ENCODE data around the gene MAP9. TPM values are rescaled to one million over a fixed set of nuclear protein-coding genes. Genes with fewer than 3 reads are reported as not detected.

MAP9 gene
- polyA plus RNA-seq, 1 donor from 2014 or later = 36.0 TPM

DNA sequence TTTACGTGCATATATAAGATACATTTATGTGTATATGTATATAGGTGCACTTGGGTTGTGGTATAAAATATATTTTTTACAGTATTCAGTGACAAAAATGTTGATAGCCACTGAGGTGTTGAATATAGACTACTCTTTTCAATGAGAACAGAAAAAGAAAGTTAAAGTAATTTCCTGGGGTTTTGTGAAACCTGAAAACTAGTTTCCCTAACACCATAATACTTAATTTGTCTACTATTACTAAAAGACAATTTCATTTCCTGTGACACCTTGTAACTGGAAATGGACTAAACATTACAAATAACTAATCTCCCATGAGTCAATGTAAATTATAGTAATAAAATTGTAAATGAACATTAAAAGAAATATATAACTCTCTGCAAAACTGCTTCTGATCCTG, 32.0 kb upstream of the MAP9 start:
- Histone ChIP-seq H4K20me1 (ENCODE audit: insufficient read depth) (no peaks in the 10 kb centered on the region), H3K4me3 (ENCODE audit: low read length) (no peak overlapping the region), H3K36me3 (ENCODE audit: insufficient read depth, low read length) (no peaks in the 10 kb centered on the region), H3K9me3 (ENCODE audit: low read length) (no peaks in the 10 kb centered on the region), H3K79me2 (replicated peaks; ENCODE audit: insufficient read depth, low read length) (no peaks in the 10 kb centered on the region), H3K27me3 (ENCODE audit: insufficient read depth, low read depth, low read length) (no peaks in the 10 kb centered on the region), H3K9me2 (ENCODE audit: insufficient read depth, low read length) (no peaks in the 10 kb centered on the region), H2AFZ (ENCODE audit: low read depth, low read length) (no peak overlapping the region), H3K9ac (ENCODE audit: low read length) (no peak overlapping the region), H3K27ac (ENCODE audit: low read length) (no peak overlapping the region), H3F3A (ENCODE audit: insufficient read depth, low read length, poor library complexity, severe bottlenecking) (no peaks in the 10 kb centered on the region), H3K4me2 (ENCODE audit: low read length) (no peak overlapping the region)
- TF ChIP-seq SMC3 (conservative IDR thresholded peaks at IDR 0.05; ENCODE audit: poor library complexity) = no peak

DNA sequence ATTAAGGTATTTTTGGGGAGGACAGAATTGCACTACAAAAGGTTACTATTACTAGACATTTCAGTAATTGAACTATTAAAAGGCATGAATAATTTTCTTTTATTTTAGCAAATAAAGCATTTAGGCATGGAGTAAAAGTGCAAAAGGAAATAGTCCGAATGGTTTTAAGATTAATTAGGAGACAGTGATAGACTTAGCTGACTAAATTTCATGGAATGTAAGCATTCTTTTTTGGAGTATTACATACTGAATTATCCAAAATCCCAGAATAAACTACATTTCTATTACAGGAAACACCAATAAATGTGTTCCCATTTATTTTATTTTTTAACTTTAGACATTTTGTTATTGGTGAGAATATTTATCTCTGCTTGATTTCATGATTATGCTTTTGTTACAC, 30.7 kb upstream of the MAP9 start:
- no peaks in the 10 kb centered on the region for H3K9me2 ChIP-seq (ENCODE audit: insufficient read depth, low read length)
- no peaks in the 10 kb centered on the region for H3K79me2 ChIP-seq (replicated peaks; ENCODE audit: insufficient read depth, low read length)
- TF ChIP-seq MXI1 (conservative IDR thresholded peaks at IDR 0.05; ENCODE audit: poor library complexity, severe bottlenecking) (no peak), TAF1 (IDR thresholded peaks at IDR 0.05; ENCODE audit: low read depth) (no peak), SMC3 (conservative IDR thresholded peaks at IDR 0.05; ENCODE audit: poor library complexity) (no peak), CTCF (IDR thresholded peaks at IDR 0.05; ENCODE audit: poor library complexity, severe bottlenecking) (no peak), EP300 (conservative IDR thresholded peaks at IDR 0.05; ENCODE audit: poor library complexity, severe bottlenecking) (no peak), POLR2AphosphoS5 (IDR thresholded peaks at IDR 0.05) (no peak), EZH2 (IDR thresholded peaks at IDR 0.05; ENCODE audit: borderline replicate concordance, insufficient read depth, low read length, poor library complexity, severe bottlenecking) (no peak), RAD21 (conservative IDR thresholded peaks at IDR 0.05) (no peak)
- TF ChIP-seq, protein P1, sequence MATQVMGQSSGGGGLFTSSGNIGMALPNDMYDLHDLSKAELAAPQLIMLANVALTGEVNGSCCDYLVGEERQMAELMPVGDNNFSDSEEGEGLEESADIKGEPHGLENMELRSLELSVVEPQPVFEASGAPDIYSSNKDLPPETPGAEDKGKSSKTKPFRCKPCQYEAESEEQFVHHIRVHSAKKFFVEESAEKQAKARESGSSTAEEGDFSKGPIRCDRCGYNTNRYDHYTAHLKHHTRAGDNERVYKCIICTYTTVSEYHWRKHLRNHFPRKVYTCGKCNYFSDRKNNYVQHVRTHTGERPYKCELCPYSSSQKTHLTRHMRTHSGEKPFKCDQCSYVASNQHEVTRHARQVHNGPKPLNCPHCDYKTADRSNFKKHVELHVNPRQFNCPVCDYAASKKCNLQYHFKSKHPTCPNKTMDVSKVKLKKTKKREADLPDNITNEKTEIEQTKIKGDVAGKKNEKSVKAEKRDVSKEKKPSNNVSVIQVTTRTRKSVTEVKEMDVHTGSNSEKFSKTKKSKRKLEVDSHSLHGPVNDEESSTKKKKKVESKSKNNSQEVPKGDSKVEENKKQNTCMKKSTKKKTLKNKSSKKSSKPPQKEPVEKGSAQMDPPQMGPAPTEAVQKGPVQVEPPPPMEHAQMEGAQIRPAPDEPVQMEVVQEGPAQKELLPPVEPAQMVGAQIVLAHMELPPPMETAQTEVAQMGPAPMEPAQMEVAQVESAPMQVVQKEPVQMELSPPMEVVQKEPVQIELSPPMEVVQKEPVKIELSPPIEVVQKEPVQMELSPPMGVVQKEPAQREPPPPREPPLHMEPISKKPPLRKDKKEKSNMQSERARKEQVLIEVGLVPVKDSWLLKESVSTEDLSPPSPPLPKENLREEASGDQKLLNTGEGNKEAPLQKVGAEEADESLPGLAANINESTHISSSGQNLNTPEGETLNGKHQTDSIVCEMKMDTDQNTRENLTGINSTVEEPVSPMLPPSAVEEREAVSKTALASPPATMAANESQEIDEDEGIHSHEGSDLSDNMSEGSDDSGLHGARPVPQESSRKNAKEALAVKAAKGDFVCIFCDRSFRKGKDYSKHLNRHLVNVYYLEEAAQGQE (IDR thresholded peaks at IDR 0.05; ENCODE audit: borderline replicate concordance) = no peak
- H2AFZ ChIP-seq (ENCODE audit: low read depth, low read length) = no peak overlapping the region
- H3F3A ChIP-seq (ENCODE audit: insufficient read depth, low read length, poor library complexity, severe bottlenecking) = no peaks in the 10 kb centered on the region
- no peaks in the 10 kb centered on the region for H3K27me3 ChIP-seq (ENCODE audit: insufficient read depth, low read depth, low read length)
- no peaks in the 10 kb centered on the region for H4K20me1 ChIP-seq (ENCODE audit: insufficient read depth)
- no peaks in the 10 kb centered on the region for H3K36me3 ChIP-seq (ENCODE audit: insufficient read depth, low read length)
- no peaks in the 10 kb centered on the region for H3K9me3 ChIP-seq (ENCODE audit: low read length)
- H3K27ac ChIP-seq (ENCODE audit: low read length) = no peak overlapping the region
- H3K9ac ChIP-seq (ENCODE audit: low read length) = no peak overlapping the region
- no peak overlapping the region for H3K4me2 ChIP-seq (ENCODE audit: low read length)
- no peak overlapping the region for H3K4me3 ChIP-seq (ENCODE audit: low read length)

DNA sequence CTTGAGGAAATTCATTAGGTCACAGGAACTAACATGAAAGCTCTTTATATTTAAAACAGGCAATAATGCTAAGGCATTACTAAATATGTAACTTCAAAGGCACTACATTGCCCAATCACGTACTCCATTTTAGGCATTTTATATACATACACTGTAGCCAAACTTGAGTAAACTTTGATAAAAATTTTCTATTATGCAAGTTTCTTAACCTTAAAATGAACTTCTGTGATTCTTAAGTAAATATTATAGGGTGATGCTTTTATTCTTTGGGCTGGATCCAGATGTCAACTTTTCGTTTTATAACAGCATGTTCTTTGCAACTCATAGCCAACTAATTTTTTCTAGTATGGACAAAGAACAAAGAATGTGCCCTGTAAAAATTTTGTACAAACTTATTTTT, 28.3 kb upstream of the MAP9 start:
- no peaks in the 10 kb centered on the region for H3K9me3 ChIP-seq (ENCODE audit: low read length)
- no peaks in the 10 kb centered on the region for H3K27me3 ChIP-seq (ENCODE audit: insufficient read depth, low read depth, low read length)
- no peaks in the 10 kb centered on the region for H4K20me1 ChIP-seq (ENCODE audit: insufficient read depth)
- H2AFZ ChIP-seq (ENCODE audit: low read depth, low read length) = no peak overlapping the region
- no peaks in the 10 kb centered on the region for H3K79me2 ChIP-seq (replicated peaks; ENCODE audit: insufficient read depth, low read length)
- H3K9me2 ChIP-seq (ENCODE audit: insufficient read depth, low read length) = no peaks in the 10 kb centered on the region
- H3K4me3 ChIP-seq (ENCODE audit: low read length) = no peak overlapping the region
- TF ChIP-seq EP300 (conservative IDR thresholded peaks at IDR 0.05; ENCODE audit: poor library complexity, severe bottlenecking) (no peak), POLR2AphosphoS5 (IDR thresholded peaks at IDR 0.05) (no peak), EZH2 (IDR thresholded peaks at IDR 0.05; ENCODE audit: borderline replicate concordance, insufficient read depth, low read length, poor library complexity, severe bottlenecking) (no peak), SMC3 (conservative IDR thresholded peaks at IDR 0.05; ENCODE audit: poor library complexity) (no peak), MXI1 (conservative IDR thresholded peaks at IDR 0.05; ENCODE audit: poor library complexity, severe bottlenecking) (no peak), TAF1 (IDR thresholded peaks at IDR 0.05; ENCODE audit: low read depth) (no peak), RAD21 (conservative IDR thresholded peaks at IDR 0.05) (no peak), CTCF (IDR thresholded peaks at IDR 0.05; ENCODE audit: poor library complexity, severe bottlenecking) (no peak)
- TF ChIP-seq, protein P1 (IDR thresholded peaks at IDR 0.05; ENCODE audit: borderline replicate concordance) = no peak
- no peak overlapping the region for H3K9ac ChIP-seq (ENCODE audit: low read length)
- no peaks in the 10 kb centered on the region for H3F3A ChIP-seq (ENCODE audit: insufficient read depth, low read length, poor library complexity, severe bottlenecking)
- no peak overlapping the region for H3K4me2 ChIP-seq (ENCODE audit: low read length)
- H3K36me3 ChIP-seq (ENCODE audit: insufficient read depth, low read length) = no peaks in the 10 kb centered on the region
- H3K27ac ChIP-seq (ENCODE audit: low read length) = no peak overlapping the region
